ENCODE measurements around the gene PSMA6.
A peak's percentile ranks its signal among the peaks of the same experiment; 100 is the strongest.

Gene PSMA6

DNA sequence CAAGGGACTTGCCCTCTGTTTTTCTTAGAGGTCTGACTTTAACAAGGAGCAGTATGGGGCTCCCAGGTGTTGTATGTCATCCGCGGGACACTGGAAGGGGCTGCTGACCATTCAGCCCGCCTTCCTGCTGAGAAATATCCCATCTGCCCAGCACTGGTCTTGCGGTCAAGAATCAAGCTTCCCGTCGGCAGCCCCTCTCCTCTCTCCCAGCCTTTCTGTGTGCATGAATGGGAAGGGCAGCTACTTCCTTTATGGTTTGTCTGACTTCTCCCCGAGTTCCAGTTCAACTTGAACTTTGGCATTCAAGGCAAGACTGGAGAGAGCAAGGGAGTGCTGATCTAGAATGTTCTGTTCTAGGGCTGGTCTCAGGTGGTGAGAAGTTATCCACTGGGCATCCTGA, 51.5 kb downstream of the PSMA6 start:
- Histone ChIP-seq H3K4me3 (replicated peaks; ENCODE audit: insufficient read depth, low read length) (no peak overlapping the region), H3K27me3 (ENCODE audit: insufficient read depth, poor library complexity, severe bottlenecking) (no peaks in the 10 kb centered on the region), H3K27ac (replicated peaks) (no peak overlapping the region)
- no peak for TF ChIP-seq SPI1 (IDR thresholded peaks at IDR 0.05; ENCODE audit: borderline replicate concordance, low read depth)
- TF ChIP-seq GABPA (IDR thresholded peaks at IDR 0.05; ENCODE audit: low read depth) = no peak
- no peak for TF ChIP-seq POLR2AphosphoS5 (IDR thresholded peaks at IDR 0.05; ENCODE audit: low read depth)
- TF ChIP-seq REST (IDR thresholded peaks at IDR 0.05; ENCODE audit: insufficient replicate concordance, low read depth) = no peak
- TF ChIP-seq, protein P1, sequence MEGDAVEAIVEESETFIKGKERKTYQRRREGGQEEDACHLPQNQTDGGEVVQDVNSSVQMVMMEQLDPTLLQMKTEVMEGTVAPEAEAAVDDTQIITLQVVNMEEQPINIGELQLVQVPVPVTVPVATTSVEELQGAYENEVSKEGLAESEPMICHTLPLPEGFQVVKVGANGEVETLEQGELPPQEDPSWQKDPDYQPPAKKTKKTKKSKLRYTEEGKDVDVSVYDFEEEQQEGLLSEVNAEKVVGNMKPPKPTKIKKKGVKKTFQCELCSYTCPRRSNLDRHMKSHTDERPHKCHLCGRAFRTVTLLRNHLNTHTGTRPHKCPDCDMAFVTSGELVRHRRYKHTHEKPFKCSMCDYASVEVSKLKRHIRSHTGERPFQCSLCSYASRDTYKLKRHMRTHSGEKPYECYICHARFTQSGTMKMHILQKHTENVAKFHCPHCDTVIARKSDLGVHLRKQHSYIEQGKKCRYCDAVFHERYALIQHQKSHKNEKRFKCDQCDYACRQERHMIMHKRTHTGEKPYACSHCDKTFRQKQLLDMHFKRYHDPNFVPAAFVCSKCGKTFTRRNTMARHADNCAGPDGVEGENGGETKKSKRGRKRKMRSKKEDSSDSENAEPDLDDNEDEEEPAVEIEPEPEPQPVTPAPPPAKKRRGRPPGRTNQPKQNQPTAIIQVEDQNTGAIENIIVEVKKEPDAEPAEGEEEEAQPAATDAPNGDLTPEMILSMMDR (IDR thresholded peaks at IDR 0.05; ENCODE audit: insufficient read depth, low read length) = no peak
- no peak for DNase-seq (ENCODE audit: low read depth in 1 of 2, low spot score in 1 of 2)

DNA sequence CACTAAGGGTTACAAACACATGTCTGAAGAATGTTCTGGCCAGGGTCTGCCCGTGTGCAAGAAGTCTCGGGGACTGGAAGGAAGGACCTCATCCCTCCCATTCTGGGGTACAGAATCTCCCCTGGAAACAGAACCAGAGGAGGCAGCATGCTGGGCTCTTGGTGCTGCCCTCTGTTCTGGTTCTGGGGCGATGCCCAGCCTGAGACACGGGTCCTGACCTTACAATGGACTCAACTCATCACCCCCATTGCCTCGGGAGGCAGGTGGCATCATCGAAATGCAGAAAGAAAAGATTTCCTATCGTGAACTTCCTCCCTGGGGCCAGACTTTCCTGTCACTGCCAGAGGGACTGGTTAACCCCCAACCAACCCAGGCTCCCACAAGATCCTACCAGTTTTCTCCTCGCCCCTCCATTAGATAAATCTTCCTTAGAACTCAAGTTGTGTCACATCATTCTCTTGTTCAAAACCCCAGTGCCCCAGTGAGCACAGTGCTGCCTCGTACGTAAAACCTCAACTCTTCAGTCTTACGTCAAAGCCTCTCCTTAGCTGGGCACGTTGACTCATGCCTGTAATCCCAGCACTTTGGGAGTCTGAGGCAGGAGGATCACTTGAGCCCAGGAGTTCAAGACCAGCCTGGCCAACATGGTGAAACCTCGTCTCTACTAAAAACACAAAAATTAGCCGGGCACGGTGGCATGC, 52.1 kb downstream of the PSMA6 start:
- Histone ChIP-seq H3K4me3 (replicated peaks; ENCODE audit: insufficient read depth, low read length) (no peak overlapping the region), H3K27ac (replicated peaks) (no peak overlapping the region), H3K27me3 (ENCODE audit: insufficient read depth, poor library complexity, severe bottlenecking) (no peaks in the 10 kb centered on the region)
- DNase-seq (ENCODE audit: low read depth in 1 of 2, low spot score in 1 of 2) = no peak
- TF ChIP-seq SPI1 (IDR thresholded peaks at IDR 0.05; ENCODE audit: borderline replicate concordance, low read depth) (peak; percentile 50; the same call in 1 of the 2 replicates), POLR2AphosphoS5 (IDR thresholded peaks at IDR 0.05; ENCODE audit: low read depth) (no peak)
- TF ChIP-seq, protein P1 (IDR thresholded peaks at IDR 0.05; ENCODE audit: insufficient read depth, low read length) = no peak

- TF ChIP-seq GABPA (IDR thresholded peaks at IDR 0.05; ENCODE audit: low read depth) = no peak
- TF ChIP-seq, protein P1 (IDR thresholded peaks at IDR 0.05; ENCODE audit: insufficient read depth, low read length) = no peak
- no peak for TF ChIP-seq REST (IDR thresholded peaks at IDR 0.05; ENCODE audit: insufficient replicate concordance, low read depth)
- TF ChIP-seq POLR2AphosphoS5 (IDR thresholded peaks at IDR 0.05; ENCODE audit: low read depth) = no peak
- TF ChIP-seq SPI1 (IDR thresholded peaks at IDR 0.05; ENCODE audit: borderline replicate concordance, low read depth) = no peak
- no peak overlapping the region for H3K27ac ChIP-seq (replicated peaks)
- H3K4me3 ChIP-seq (replicated peaks; ENCODE audit: insufficient read depth, low read length) = no peak overlapping the region
- no peak for DNase-seq (ENCODE audit: low read depth in 1 of 2, low spot score in 1 of 2)
- no peaks in the 10 kb centered on the region for H3K27me3 ChIP-seq (ENCODE audit: insufficient read depth, poor library complexity, severe bottlenecking)
Measured at GRCh38 chr14:35346738-35347322, 54.6 kb downstream of the PSMA6 start.
